Peyer's patch (tissue), 4 donors: ENCODE measurements around the gene KAZN.

ENCODE experiments used
- POLR2A ChIP-seq, 2 donors: fragments of 450-650 bp; IDR thresholded peaks; one replicate each; pipeline ENCODE4 v1.5.1; 2017; ENCODE audit warnings: antibody characterized with exemption in 2 of 2, mild to moderate bottlenecking in 2 of 2, moderate library complexity in 2 of 2
- TF ChIP-seq, protein P1 (sequence below), 6 experiments: fragments of 450-650 bp in 4 of 6; fragments of 200-600 bp in 2 of 6; sonication (generic) in 1 of 6; IDR thresholded peaks; one replicate each; pipeline ENCODE4 v1.5.1; 2017 to 2019; ENCODE audit warnings: antibody characterized with exemption in 6 of 6, mild to moderate bottlenecking in 3 of 6, moderate library complexity in 1 of 6

DNA sequence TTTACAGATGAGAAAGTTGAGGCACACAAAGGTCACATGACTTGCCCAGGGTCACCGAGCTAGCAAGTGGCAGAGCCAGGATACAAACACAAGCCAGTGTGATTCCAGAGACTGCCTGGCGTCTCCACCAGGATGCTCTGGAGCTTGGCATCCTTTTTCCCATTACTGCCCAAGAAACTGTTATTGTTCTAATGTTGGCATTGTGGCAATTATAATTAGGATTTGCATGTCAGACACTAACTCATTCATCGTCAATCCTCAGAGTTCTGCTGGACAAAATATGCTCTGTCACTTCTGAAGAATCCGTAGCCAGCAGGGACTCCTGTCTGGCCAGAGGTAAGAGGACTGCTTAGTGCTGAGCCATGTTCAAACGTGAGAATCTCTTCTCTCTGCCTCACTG is 8.8 kb downstream of the KAZN start:
- TF ChIP-seq, protein P1, sequence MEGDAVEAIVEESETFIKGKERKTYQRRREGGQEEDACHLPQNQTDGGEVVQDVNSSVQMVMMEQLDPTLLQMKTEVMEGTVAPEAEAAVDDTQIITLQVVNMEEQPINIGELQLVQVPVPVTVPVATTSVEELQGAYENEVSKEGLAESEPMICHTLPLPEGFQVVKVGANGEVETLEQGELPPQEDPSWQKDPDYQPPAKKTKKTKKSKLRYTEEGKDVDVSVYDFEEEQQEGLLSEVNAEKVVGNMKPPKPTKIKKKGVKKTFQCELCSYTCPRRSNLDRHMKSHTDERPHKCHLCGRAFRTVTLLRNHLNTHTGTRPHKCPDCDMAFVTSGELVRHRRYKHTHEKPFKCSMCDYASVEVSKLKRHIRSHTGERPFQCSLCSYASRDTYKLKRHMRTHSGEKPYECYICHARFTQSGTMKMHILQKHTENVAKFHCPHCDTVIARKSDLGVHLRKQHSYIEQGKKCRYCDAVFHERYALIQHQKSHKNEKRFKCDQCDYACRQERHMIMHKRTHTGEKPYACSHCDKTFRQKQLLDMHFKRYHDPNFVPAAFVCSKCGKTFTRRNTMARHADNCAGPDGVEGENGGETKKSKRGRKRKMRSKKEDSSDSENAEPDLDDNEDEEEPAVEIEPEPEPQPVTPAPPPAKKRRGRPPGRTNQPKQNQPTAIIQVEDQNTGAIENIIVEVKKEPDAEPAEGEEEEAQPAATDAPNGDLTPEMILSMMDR (IDR thresholded peaks at IDR 0.05) = no peak
- no peak for TF ChIP-seq POLR2A (IDR thresholded peaks at IDR 0.05)
